ENCODE measurements around the gene FIP1L1. TPM values are rescaled to one million over a fixed set of nuclear protein-coding genes. Genes with fewer than 3 reads are reported as not detected.

FIP1L1 gene
- total and polyA plus RNA-seq, 2 of the 4 experiments (the other 2 are of a cell fraction): 31.1 to 37.5 TPM

GRCh38 chr4:53490965-53491622, 113.7 kb downstream of the FIP1L1 start (continued):
- TF ChIP-seq USF2 (IDR thresholded peaks at IDR 0.05; ENCODE audit: low read depth, low read length): no peak
- TF ChIP-seq SMC3 (IDR thresholded peaks at IDR 0.05; ENCODE audit: low read depth, low read length): peak; percentile 65
- no peak for TF ChIP-seq ELK1 (IDR thresholded peaks at IDR 0.05; ENCODE audit: borderline replicate concordance, low read depth, low read length)
- TF ChIP-seq FOS (IDR thresholded peaks at IDR 0.05; ENCODE audit: low read depth, low read length): no peak
